PC-3 (cell line): ENCODE data around the gene ATP2B3. TPM values are rescaled to one million over a fixed set of nuclear protein-coding genes. Genes with fewer than 3 reads are reported as not detected.

Source experiments
- ATAC-seq: fragments of 200-7000 bp; cut with Tn5 transposase; 2 replicates; pipeline ENCODE4 v1.9.1; 2020; ENCODE audit warnings: mild to moderate bottlenecking, moderate library complexity
- BruUV-seq: library from RNA; stranded (reverse); fragments of 400-500 nt; replicated peaks from 2 replicates; lab custom pipeline; 2021; lab: Mats Ljungman, UMichigan
- CTCF ChIA-PET: fragments of 300-600 bp; sonication (Branson Sonifier 250); formaldehyde crosslinking; loops from one replicate; lab custom pipeline; 2022; ENCODE audit warnings: antibody characterized with exemption; lab: Charles Lee
- POLR2A ChIA-PET: fragments of 300-600 bp; sonication (Branson Sonifier 250); formaldehyde crosslinking; loops from one replicate; lab custom pipeline; 2022; ENCODE audit warnings: antibody characterized with exemption; ENCODE audit not compliant: unreplicated experiment; lab: Charles Lee
- DNase-seq: peaks from one replicate; pipeline ENCODE4 v3.0.0-alpha.2; 2015
- H2AFZ ChIP-seq: fragments of 300-600 bp; sonication (generic); 2 replicates; pipeline ENCODE4 v1.6.0; 2016; ENCODE audit warnings: antibody characterized with exemption, low read length
- H3F3A ChIP-seq: fragments of 300-600 bp; sonication (generic); one replicate; pipeline ENCODE4 v1.6.0; 2017; ENCODE audit warnings: antibody characterized with exemption, low read length, control low read depth, mild to moderate bottlenecking; ENCODE audit not compliant: unreplicated experiment
- H3K27ac ChIP-seq: fragments of 300-600 bp; sonication (generic); 2 replicates; pipeline ENCODE4 v1.5.1; 2016; ENCODE audit warnings: mild to moderate bottlenecking, low read length
- H3K27me3 ChIP-seq: fragments of 300-600 bp; sonication (generic); 2 replicates; pipeline ENCODE4 v1.6.1; 2016; ENCODE audit warnings: low read length, mixed read lengths
- H3K36me3 ChIP-seq: fragments of 300-600 bp; sonication (generic); 2 replicates; pipeline ENCODE4 v1.6.1; 2016; ENCODE audit warnings: low read depth, mixed run types, low read length, mixed read lengths
- H3K4me1 ChIP-seq: fragments of 300-600 bp; sonication (generic); 2 replicates; pipeline ENCODE4 v1.5.1; 2016; ENCODE audit warnings: low read length; ENCODE audit not compliant: insufficient read depth
- H3K4me2 ChIP-seq: fragments of 300-600 bp; sonication (generic); 2 replicates; pipeline ENCODE4 v1.6.0; 2016; ENCODE audit warnings: low read length
- H3K4me3 ChIP-seq: fragments of 300-600 bp; sonication (generic); 2 replicates; pipeline ENCODE4 v1.5.1; 2016; ENCODE audit warnings: mild to moderate bottlenecking, low read length, mixed read lengths
- H3K79me2 ChIP-seq: fragments of 300-600 bp; sonication (generic); 2 replicates; pipeline ENCODE4 v1.6.1; 2017; ENCODE audit warnings: low read length, mixed read lengths
- H3K9ac ChIP-seq: fragments of 300-600 bp; sonication (generic); 2 replicates; pipeline ENCODE4 v1.6.0; 2016; ENCODE audit warnings: mild to moderate bottlenecking, low read length
- H3K9me2 ChIP-seq: fragments of 300-600 bp; sonication (generic); replicated peaks from 2 replicates; pipeline ENCODE4 v1.6.1; 2016; ENCODE audit warnings: mixed run types, low read length, mixed read lengths
- H3K9me3 ChIP-seq: fragments of 300-600 bp; sonication (generic); 2 replicates; pipeline ENCODE4 v1.6.1; 2016; ENCODE audit warnings: low read length, mixed read lengths
- H4K20me1 ChIP-seq: fragments of 300-600 bp; sonication (generic); 2 replicates; pipeline ENCODE4 v1.6.1; 2016; ENCODE audit warnings: low read length, mixed read lengths
- EZH2 ChIP-seq: fragments of 300-600 bp; sonication (generic); IDR thresholded peaks from one replicate; pipeline ENCODE4 v1.6.1; 2017; ENCODE audit warnings: antibody characterized with exemption, mild to moderate bottlenecking, low read length; ENCODE audit not compliant: unreplicated experiment
- EZH2phosphoT487 ChIP-seq: fragments of 300-600 bp; sonication (generic); IDR thresholded peaks from 2 replicates; pipeline ENCODE4 v1.6.1; 2018; ENCODE audit warnings: mild to moderate bottlenecking, antibody characterized with exemption, low read length, borderline replicate concordance
- intact Hi-C: fragments of 100-400 bp; cut with micrococcal nuclease; formaldehyde crosslinking; loops from 2 replicates; pipeline ENCODE4 v1.9.0; 2023
- total RNA-seq: library from RNA; depleted of rRNA; stranded (reverse); fragments of >200 nt; gene quantifications from 2 replicates; pipeline ENCODE4 v1.2.3, GENCODE V29; 2014
- TF ChIP-seq, protein P1 (sequence below): fragments of 300-600 bp; sonication (generic); conservative IDR thresholded peaks from 2 replicates; pipeline ENCODE4 v1.5.1; 2017; ENCODE audit warnings: antibody characterized with exemption, low read depth, mild to moderate bottlenecking, low read length

Gene ATP2B3
- total RNA-seq, 1 experiment from 2014 or later = not detected

DNA sequence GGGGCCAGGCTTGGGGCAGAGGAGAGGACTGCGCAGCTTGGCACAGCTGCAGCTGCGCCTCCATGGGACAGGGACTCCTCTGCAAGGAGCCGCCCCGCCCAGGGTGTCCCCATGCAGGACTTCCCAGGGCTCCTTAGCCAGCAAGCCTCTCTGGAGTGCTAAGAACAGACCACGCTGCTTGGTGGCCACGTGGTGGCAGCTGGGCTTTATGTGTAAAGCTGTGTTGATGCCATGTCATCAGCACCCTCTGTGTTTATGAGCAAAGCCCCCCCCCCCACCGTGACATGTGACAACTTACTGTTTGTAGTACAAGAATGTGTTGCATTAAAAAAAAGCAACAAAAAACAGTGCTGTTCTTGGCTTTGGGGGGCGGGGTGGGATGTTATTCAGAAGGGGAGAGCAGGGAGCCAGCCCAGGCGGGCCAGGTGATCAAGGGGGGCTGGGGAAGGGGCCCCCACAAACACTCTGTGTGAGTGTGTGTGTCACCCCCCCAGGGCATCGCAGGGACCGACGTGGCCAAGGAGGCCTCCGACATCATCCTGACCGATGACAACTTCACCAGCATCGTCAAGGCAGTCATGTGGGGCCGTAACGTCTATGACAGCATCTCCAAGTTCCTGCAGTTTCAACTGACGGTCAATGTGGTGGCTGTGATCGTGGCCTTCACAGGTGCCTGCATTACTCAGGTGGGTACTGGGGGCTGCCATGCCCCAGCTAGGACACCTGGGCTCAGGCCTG is 40.3 kb downstream of the ATP2B3 start:
- H3K27me3 ChIP-seq = no peaks in the 10 kb centered on the region
- no peak overlapping the region for H3K9ac ChIP-seq
- CTCF ChIA-PET = no interaction called here
- no TSS peak for BruUV-seq
- H2AFZ ChIP-seq = no peak overlapping the region
- no peaks in the 10 kb centered on the region for H3K9me3 ChIP-seq
- no peaks in the 10 kb centered on the region for H3K36me3 ChIP-seq
- TF ChIP-seq, protein P1, sequence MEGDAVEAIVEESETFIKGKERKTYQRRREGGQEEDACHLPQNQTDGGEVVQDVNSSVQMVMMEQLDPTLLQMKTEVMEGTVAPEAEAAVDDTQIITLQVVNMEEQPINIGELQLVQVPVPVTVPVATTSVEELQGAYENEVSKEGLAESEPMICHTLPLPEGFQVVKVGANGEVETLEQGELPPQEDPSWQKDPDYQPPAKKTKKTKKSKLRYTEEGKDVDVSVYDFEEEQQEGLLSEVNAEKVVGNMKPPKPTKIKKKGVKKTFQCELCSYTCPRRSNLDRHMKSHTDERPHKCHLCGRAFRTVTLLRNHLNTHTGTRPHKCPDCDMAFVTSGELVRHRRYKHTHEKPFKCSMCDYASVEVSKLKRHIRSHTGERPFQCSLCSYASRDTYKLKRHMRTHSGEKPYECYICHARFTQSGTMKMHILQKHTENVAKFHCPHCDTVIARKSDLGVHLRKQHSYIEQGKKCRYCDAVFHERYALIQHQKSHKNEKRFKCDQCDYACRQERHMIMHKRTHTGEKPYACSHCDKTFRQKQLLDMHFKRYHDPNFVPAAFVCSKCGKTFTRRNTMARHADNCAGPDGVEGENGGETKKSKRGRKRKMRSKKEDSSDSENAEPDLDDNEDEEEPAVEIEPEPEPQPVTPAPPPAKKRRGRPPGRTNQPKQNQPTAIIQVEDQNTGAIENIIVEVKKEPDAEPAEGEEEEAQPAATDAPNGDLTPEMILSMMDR = no peak
- no peak for TF ChIP-seq EZH2
- TF ChIP-seq EZH2phosphoT487 = no peak
- no peak for DNase-seq
- no peaks in the 10 kb centered on the region for H4K20me1 ChIP-seq
- no peak overlapping the region for H3K27ac ChIP-seq
- H3K79me2 ChIP-seq = no peaks in the 10 kb centered on the region
- no peak for ATAC-seq
- intact Hi-C loops = no loop called here
- no peaks in the 10 kb centered on the region for H3F3A ChIP-seq
- H3K9me2 ChIP-seq = no peaks in the 10 kb centered on the region
- no peaks in the 10 kb centered on the region for H3K4me1 ChIP-seq
- H3K4me2 ChIP-seq = no peak overlapping the region
- no peak overlapping the region for H3K4me3 ChIP-seq
- POLR2A ChIA-PET = no interaction called here

DNA sequence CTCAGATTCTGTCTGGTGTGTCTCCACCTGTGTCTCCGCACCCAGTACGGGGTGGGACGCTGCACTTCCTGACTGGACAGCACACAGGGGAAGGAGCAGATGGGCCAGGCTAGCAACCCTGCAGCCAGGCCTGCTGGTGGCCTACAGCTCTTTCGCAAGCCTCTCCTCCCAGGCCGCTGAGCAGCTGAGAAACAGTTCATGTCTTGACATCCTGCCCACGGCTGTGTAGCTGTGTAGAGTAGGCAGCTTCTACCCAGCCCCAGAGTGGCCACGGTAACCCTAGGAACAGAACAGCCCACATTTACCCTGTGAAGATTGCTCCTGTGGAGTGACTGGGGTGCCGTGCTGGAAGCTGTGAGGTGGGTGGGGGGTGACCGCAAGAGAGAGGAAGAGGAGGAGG is 42.6 kb downstream of the ATP2B3 start:
- DNase-seq (no peak), ATAC-seq (no peak)
- Histone ChIP-seq H3K27me3 (no peaks in the 10 kb centered on the region), H3K9me3 (no peaks in the 10 kb centered on the region), H3K79me2 (no peaks in the 10 kb centered on the region), H3K4me2 (no peak overlapping the region), H3K4me3 (no peak overlapping the region), H4K20me1 (no peaks in the 10 kb centered on the region), H3K36me3 (no peaks in the 10 kb centered on the region), H2AFZ (no peak overlapping the region), H3F3A (no peaks in the 10 kb centered on the region), H3K9ac (no peak overlapping the region), H3K4me1 (no peaks in the 10 kb centered on the region), H3K27ac (no peak overlapping the region), H3K9me2 (no peaks in the 10 kb centered on the region)
- POLR2A ChIA-PET = no interaction called here
- TF ChIP-seq EZH2phosphoT487 = no peak
- TF ChIP-seq EZH2 = no peak
- TF ChIP-seq, protein P1 = no peak
- BruUV-seq = no TSS peak
- CTCF ChIA-PET = no interaction called here
- intact Hi-C loops = no loop called here

DNA sequence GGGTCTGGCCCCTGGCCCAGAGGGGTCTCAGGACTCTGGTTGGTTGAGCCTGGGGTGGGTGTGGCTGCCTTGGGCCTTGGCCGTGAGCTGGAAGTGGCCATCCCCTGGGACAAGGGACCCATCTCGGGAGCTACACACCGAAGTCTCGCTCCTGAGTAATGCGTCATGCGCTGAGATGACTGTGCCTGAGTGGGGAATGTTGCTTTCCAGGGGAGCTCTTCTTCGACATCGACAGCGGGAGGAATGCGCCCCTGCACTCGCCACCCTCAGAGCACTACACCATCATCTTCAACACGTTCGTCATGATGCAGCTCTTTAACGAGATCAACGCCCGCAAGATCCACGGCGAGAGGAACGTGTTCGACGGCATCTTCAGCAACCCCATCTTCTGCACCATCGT is 43.0 kb downstream of the ATP2B3 start:
- no peaks in the 10 kb centered on the region for H3K9me3 ChIP-seq
- POLR2A ChIA-PET = no interaction called here
- H3K4me1 ChIP-seq = no peaks in the 10 kb centered on the region
- no peaks in the 10 kb centered on the region for H3K9me2 ChIP-seq
- no peak overlapping the region for H2AFZ ChIP-seq
- H4K20me1 ChIP-seq = no peaks in the 10 kb centered on the region
- ATAC-seq (no peak), DNase-seq (no peak)
- TF ChIP-seq EZH2 (no peak), EZH2phosphoT487 (no peak)
- TF ChIP-seq, protein P1 = no peak
- intact Hi-C loops = no loop called here
- H3K4me2 ChIP-seq = no peak overlapping the region
- H3K27ac ChIP-seq = no peak overlapping the region
- H3K79me2 ChIP-seq = no peaks in the 10 kb centered on the region
- CTCF ChIA-PET = no interaction called here
- no peaks in the 10 kb centered on the region for H3K36me3 ChIP-seq
- BruUV-seq = no TSS peak
- no peaks in the 10 kb centered on the region for H3K27me3 ChIP-seq
- no peak overlapping the region for H3K4me3 ChIP-seq
- no peaks in the 10 kb centered on the region for H3F3A ChIP-seq
- no peak overlapping the region for H3K9ac ChIP-seq
